ENCODE measurements around the gene LGR4.

LGR4 gene

GRCh38 chr11:27485930-27486773, 13.6 kb upstream of the LGR4 start:
- DNase-seq (ENCODE audit: low read depth in 2 of 2), result peak in 1 of 2 donors; percentile 44

- no peak for DNase-seq (ENCODE audit: low read depth in 2 of 2)
Measured at GRCh38 chr11:27482793-27483192, 10.2 kb upstream of the LGR4 start.

GRCh38 chr11:27481992-27482391, 9.4 kb upstream of the LGR4 start:
- no peak for DNase-seq (ENCODE audit: low read depth in 2 of 2)

GRCh38 chr11:27477831-27478230, 5.2 kb upstream of the LGR4 start:
- no peak for DNase-seq (ENCODE audit: low read depth in 2 of 2)

- no peak for DNase-seq (ENCODE audit: low read depth in 2 of 2)
Measured at GRCh38 chr11:27477243-27477642, 4.7 kb upstream of the LGR4 start.

- no peak for DNase-seq (ENCODE audit: low read depth in 2 of 2)
Measured at GRCh38 chr11:27475622-27476021, 3.0 kb upstream of the LGR4 start.

GRCh38 chr11:27473017-27473406, 422 bp upstream of the LGR4 start:
- DNase-seq (ENCODE audit: low read depth in 2 of 2), result no peak

- DNase-seq (ENCODE audit: low read depth in 2 of 2), result peak in 1 of 2 donors; percentile 10
Measured at GRCh38 chr11:27471589-27472397, 797 bp downstream of the LGR4 start.

- no peak for DNase-seq (ENCODE audit: low read depth in 2 of 2)
Measured at GRCh38 chr11:27470826-27471588, 1.6 kb downstream of the LGR4 start.

GRCh38 chr11:27470166-27470565, 2.4 kb downstream of the LGR4 start:
- no peak for DNase-seq (ENCODE audit: low read depth in 2 of 2)

GRCh38 chr11:27468995-27469695, 3.4 kb downstream of the LGR4 start:
- DNase-seq (ENCODE audit: low read depth in 2 of 2), result no peak

GRCh38 chr11:27468209-27468994, 4.2 kb downstream of the LGR4 start:
- DNase-seq (ENCODE audit: low read depth in 2 of 2), result no peak

- no peak for DNase-seq (ENCODE audit: low read depth in 2 of 2)
Measured at GRCh38 chr11:27467181-27467913, 5.2 kb downstream of the LGR4 start.

- no peak for DNase-seq (ENCODE audit: low read depth in 2 of 2)
Measured at GRCh38 chr11:27466363-27466762, 6.2 kb downstream of the LGR4 start.

GRCh38 chr11:27465629-27466028, 7.0 kb downstream of the LGR4 start:
- no peak for DNase-seq (ENCODE audit: low read depth in 2 of 2)

- no peak for DNase-seq (ENCODE audit: low read depth in 2 of 2)
Measured at GRCh38 chr11:27464909-27465308, 7.7 kb downstream of the LGR4 start.

- DNase-seq (ENCODE audit: low read depth in 2 of 2), result no peak
Measured at GRCh38 chr11:27464289-27464696, 8.3 kb downstream of the LGR4 start.

- DNase-seq (ENCODE audit: low read depth in 2 of 2), result no peak
Measured at GRCh38 chr11:27462543-27462942, 10.0 kb downstream of the LGR4 start.

GRCh38 chr11:27460158-27460978, 12.2 kb downstream of the LGR4 start:
- no peak for DNase-seq (ENCODE audit: low read depth in 2 of 2)

All from stimulated activated CD4-positive, alpha-beta T cell treated with anti-CD3 and anti-CD28 coated beads, Interleukin-1b, Interleukin-23, amount 100 ng/mL, for 4 hours (primary cell).